Measurements from ENCODE around the gene ADAMTS13. TPM values are rescaled to one million over a fixed set of nuclear protein-coding genes. Genes with fewer than 3 reads are reported as not detected.

ADAMTS13 gene
- total and polyA plus RNA-seq, 2 donors (not counting 3 experiments of a cell fraction or from before 2014, with no cell fraction given) = 1.5 to 2.5 TPM

- DNase-seq (ENCODE audit: low read depth, low spot score) (no peak), FAIRE-seq (no peak)
- H3K9ac ChIP-seq (replicated peaks; ENCODE audit: extremely low read depth, insufficient read depth, low read length) = peak overlapping the region; percentile 97
- H3K79me2 ChIP-seq (ENCODE audit: control insufficient read depth, insufficient read depth, low read length) = peaks cover 61% of the 10 kb centered on the region
- peak overlapping the region; percentile 90 for H3K4me2 ChIP-seq (ENCODE audit: insufficient read depth, low read length)
- intact Hi-C loops (cut with micrococcal nuclease) (loop anchor here (1.0 kb wide), 1 partner anchor 18 kb away; the partner anchor contains the start of genes SURF1 and SURF2), dilution Hi-C loops (cut with MboI; ENCODE audit: extremely low pct_ligation_motif_present, low sequenced_read_pairs) (no loop called here)
- no peak overlapping the region for H2AFZ ChIP-seq (ENCODE audit: low read depth, low read length)
- no TSS peak for BruUV-seq (replicated peaks)
- peaks cover 2% of the 10 kb centered on the region for H4K20me1 ChIP-seq (replicated peaks; ENCODE audit: control insufficient read depth, extremely low read depth, insufficient read depth, low read length)
- H3K36me3 ChIP-seq (ENCODE audit: control insufficient read depth in 2 of 2, extremely low read depth in 1 of 2, insufficient read depth in 2 of 2, low read length in 2 of 2) = peaks cover 7 to 21% of the 10 kb centered on the region in 2 experiments
- no peaks in the 10 kb centered on the region for H3K9me1 ChIP-seq (replicated peaks; ENCODE audit: control insufficient read depth, extremely low read depth, insufficient read depth, low read length)
- peaks cover 10% of the 10 kb centered on the region for H3K4me1 ChIP-seq (ENCODE audit: control insufficient read depth, extremely low read depth, insufficient read depth, low read length)
- peak overlapping the region; percentile 85 for H3K27ac ChIP-seq (ENCODE audit: insufficient read depth, low read depth, low read length)
- H3K27me3 ChIP-seq (ENCODE audit: control insufficient read depth in 2 of 2, insufficient read depth in 2 of 2, low read length in 2 of 2) = no peaks in the 10 kb centered on the region
- ChIA-PET POLR2A (interaction anchor here (1.2 to 1.5 kb wide), 2 partner anchors 27 to 104 kb away, joined by 3 to 6 read pairs; partner anchors contain the start of genes MED22, RPL7A and SLC2A6), CTCF (interaction anchor here (1.0 to 1.9 kb wide), 5 partner anchors 8 to 112 kb away, joined by 3 to 5 read pairs (median 3); no protein-coding TSS in a partner anchor)
- no peaks in the 10 kb centered on the region for H3K9me3 ChIP-seq (replicated peaks; ENCODE audit: control insufficient read depth, insufficient read depth, low read length)
- TF ChIP-seq POLR2A (IDR thresholded peaks at IDR 0.05; ENCODE audit: low read depth, low read length) (no peak), FOS (IDR thresholded peaks at IDR 0.05; ENCODE audit: borderline replicate concordance, insufficient read depth, low read length) (peak; percentile 77)
- H3K4me3 ChIP-seq (replicated peaks in 1 of 3; ENCODE audit: insufficient read depth in 1 of 3, low read depth in 1 of 3, low read length in 3 of 3) = peak overlapping the region; percentile 40 to 99 (median 99)
Observed at GRCh38 chr9:133374612-133375115, 47.5 kb upstream of the ADAMTS13 start.

GRCh38 chr9:133375116-133375723, 46.9 kb upstream of the ADAMTS13 start:
- TF ChIP-seq FOS (IDR thresholded peaks at IDR 0.05; ENCODE audit: borderline replicate concordance, insufficient read depth, low read length) (no peak), POLR2A (IDR thresholded peaks at IDR 0.05; ENCODE audit: low read depth, low read length) (no peak), MAX (IDR thresholded peaks at IDR 0.05; ENCODE audit: insufficient read depth, insufficient read length) (no peak), GATA2 (IDR thresholded peaks at IDR 0.05; ENCODE audit: insufficient read depth, insufficient read length, low read depth, low read length) (no peak), CTCF (IDR thresholded peaks at IDR 0.05; ENCODE audit: extremely low read depth in 1 of 2, insufficient read depth in 1 of 2, low read depth in 1 of 2, low read length in 2 of 2) (no peak)
- Histone ChIP-seq H3K4me1 (ENCODE audit: control insufficient read depth, extremely low read depth, insufficient read depth, low read length) (peaks cover 10% of the 10 kb centered on the region), H3K27me3 (ENCODE audit: control insufficient read depth in 2 of 2, insufficient read depth in 2 of 2, low read length in 2 of 2) (no peaks in the 10 kb centered on the region), H3K79me2 (ENCODE audit: control insufficient read depth, insufficient read depth, low read length) (peaks cover 56% of the 10 kb centered on the region), H3K4me2 (ENCODE audit: insufficient read depth, low read length) (peak overlapping the region; percentile 90), H3K4me3 (replicated peaks in 1 of 3; ENCODE audit: insufficient read depth in 1 of 3, low read depth in 1 of 3, low read length in 3 of 3) (peak overlapping the region; percentile 40 to 99 (median 99)), H3K9me1 (replicated peaks; ENCODE audit: control insufficient read depth, extremely low read depth, insufficient read depth, low read length) (no peaks in the 10 kb centered on the region), H3K9ac (replicated peaks; ENCODE audit: extremely low read depth, insufficient read depth, low read length) (peak overlapping the region; percentile 97), H4K20me1 (replicated peaks; ENCODE audit: control insufficient read depth, extremely low read depth, insufficient read depth, low read length) (peaks cover 2% of the 10 kb centered on the region), H3K9me3 (replicated peaks; ENCODE audit: control insufficient read depth, insufficient read depth, low read length) (no peaks in the 10 kb centered on the region), H3K27ac (ENCODE audit: insufficient read depth, low read depth, low read length) (peak overlapping the region; percentile 85), H2AFZ (ENCODE audit: low read depth, low read length) (no peak overlapping the region), H3K36me3 (ENCODE audit: control insufficient read depth in 2 of 2, extremely low read depth in 1 of 2, insufficient read depth in 2 of 2, low read length in 2 of 2) (peaks cover 5 to 17% of the 10 kb centered on the region in 2 experiments)
- POLR2A ChIA-PET = interaction anchor here (1.2 to 1.5 kb wide), 2 partner anchors 27 to 103 kb away, joined by 3 to 6 read pairs; partner anchors contain the start of genes MED22, RPL7A and SLC2A6
- FAIRE-seq (peak; percentile 61), DNase-seq (ENCODE audit: low read depth, low spot score) (peak; percentile 58)
- CTCF ChIA-PET = interaction anchor here (1.0 to 1.9 kb wide), 5 partner anchors 9 to 111 kb away, joined by 3 to 5 read pairs (median 3); no protein-coding TSS in a partner anchor
- dilution Hi-C loops (cut with MboI; ENCODE audit: extremely low pct_ligation_motif_present, low sequenced_read_pairs) (no loop called here), intact Hi-C loops (cut with micrococcal nuclease) (loop anchor here (1.0 kb wide), 1 partner anchor 19 kb away; the partner anchor contains the start of genes SURF1 and SURF2)
- TSS peak; percentile 39 for BruUV-seq (replicated peaks)

Measured in endothelial cell of umbilical vein (primary cell).